Adipose tissue (tissue), 3 donors: ENCODE data around the gene PHLDB2. TPM values are rescaled to one million over a fixed set of nuclear protein-coding genes. Genes with fewer than 3 reads are reported as not detected.

Experiments used
- H3K27ac ChIP-seq: one replicate; pipeline ENCODE4 v1.5.1; 2013; ENCODE audit warnings: low read depth, low read length
- WGBS, 3 donors: extraction: QIAGEN DNeasy Blood & Tissue Kit; methylation state at CpG; one replicate each; pipeline ENCODE4 v1.1.7; 2013; 5-methylcytosine and 5-hydroxymethylcytosine counted together
- polyA plus RNA-seq, 3 donors: library from polyadenylated mRNA; stranded (reverse); fragments of 200-250 nt; gene quantifications; one replicate each; pipeline ENCODE4 v1.2.3, GENCODE V29; 2013
- donor health status: healthy with polysubstance abuse.
- donor health status: Bipolar disorder and iron deficiency.
- donor health status: healthy.

The PHLDB2 gene
- polyA plus RNA-seq, 3 donors: 7.9 to 84.1 (median 46.4) TPM

GRCh38 chr3:112001526-112001925 is 142.5 kb downstream of the PHLDB2 start:
- WGBS, 3 donors: 96 to 99% (median 98%) methylated on average over 2 of the region's 2 CpGs
- H3K27ac ChIP-seq: no peak overlapping the region

GRCh38 chr3:112002096-112002971 is 143.3 kb downstream of the PHLDB2 start:
- no peak overlapping the region for H3K27ac ChIP-seq
- WGBS, 3 donors: 68 to 77% (median 72%) methylated on average over 8 of the region's 8 CpGs

GRCh38 chr3:112003321-112004080 is 144.4 kb downstream of the PHLDB2 start:
- H3K27ac ChIP-seq: no peak overlapping the region
- 77 to 95% (median 94%) methylated on average over 4 of the region's 4 CpGs for WGBS, 3 donors

- WGBS, 3 donors: 66 to 83% (median 79%) methylated on average over 2 of the region's 2 CpGs
- H3K27ac ChIP-seq: no peak overlapping the region
Observed at GRCh38 chr3:112004187-112004586, 145.1 kb downstream of the PHLDB2 start.

GRCh38 chr3:112004669-112005068 is 145.6 kb downstream of the PHLDB2 start:
- WGBS, 3 donors: 87 to 94% (median 92%) methylated on average over 2 of the region's 2 CpGs
- H3K27ac ChIP-seq: no peak overlapping the region

- WGBS, 3 donors: 69 to 84% (median 71%) methylated on average over 4 of the region's 4 CpGs
Observed at GRCh38 chr3:112005091-112005672, 146.1 kb downstream of the PHLDB2 start.

GRCh38 chr3:112007633-112008032 is 148.6 kb downstream of the PHLDB2 start:
- 13 to 39% (median 17%) methylated on average over 1 of the region's 1 CpG for WGBS, 3 donors
- H3K27ac ChIP-seq: no peak overlapping the region

More at GRCh38 chr3:112005091-112005672, 146.1 kb downstream of the PHLDB2 start:
- no peak overlapping the region for H3K27ac ChIP-seq

- no peak overlapping the region for H3K27ac ChIP-seq
- WGBS, 3 donors: 77 to 82% (median 82%) methylated on average over 2 of the region's 2 CpGs
Observed at GRCh38 chr3:112009670-112010069, 150.6 kb downstream of the PHLDB2 start.

- 67 to 71% (median 70%) methylated on average over 3 of the region's 3 CpGs for WGBS, 3 donors
- H3K27ac ChIP-seq: no peak overlapping the region
Observed at GRCh38 chr3:112010636-112011035, 151.6 kb downstream of the PHLDB2 start.

GRCh38 chr3:112011376-112011940 is 152.4 kb downstream of the PHLDB2 start:
- 79 to 86% (median 83%) methylated on average over 6 of the region's 6 CpGs for WGBS, 3 donors
- no peak overlapping the region for H3K27ac ChIP-seq

GRCh38 chr3:112012205-112012992 is 153.3 kb downstream of the PHLDB2 start:
- no peak overlapping the region for H3K27ac ChIP-seq
- WGBS, 3 donors: 44 to 55% (median 54%) methylated on average over 6 of the region's 6 CpGs

- H3K27ac ChIP-seq: no peak overlapping the region
- WGBS, 3 donors: 34 to 44% (median 40%) methylated on average over 19 of the region's 19 CpGs
Observed at GRCh38 chr3:112013058-112013783, 154.2 kb downstream of the PHLDB2 start.

- no peak overlapping the region for H3K27ac ChIP-seq
- WGBS, 3 donors: 57 to 64% (median 57%) methylated on average over 5 of the region's 5 CpGs
Observed at GRCh38 chr3:112013784-112014143, 154.7 kb downstream of the PHLDB2 start.

- H3K27ac ChIP-seq: no peak overlapping the region
Observed at GRCh38 chr3:112017091-112017490, 158.0 kb downstream of the PHLDB2 start.

- WGBS, 3 donors: 87 to 97% (median 96%) methylated on average over 4 of the region's 4 CpGs
- H3K27ac ChIP-seq: no peak overlapping the region
Observed at GRCh38 chr3:112018712-112019111, 159.6 kb downstream of the PHLDB2 start.

- no peak overlapping the region for H3K27ac ChIP-seq
- 72 to 80% (median 77%) methylated on average over 1 of the region's 1 CpG for WGBS, 3 donors
Observed at GRCh38 chr3:112019716-112020115, 160.7 kb downstream of the PHLDB2 start.

- 78 to 89% (median 79%) methylated on average over 1 of the region's 1 CpG for WGBS, 3 donors
Observed at GRCh38 chr3:112020674-112021085, 161.6 kb downstream of the PHLDB2 start.

More at GRCh38 chr3:112020674-112021085, 161.6 kb downstream of the PHLDB2 start:
- no peak overlapping the region for H3K27ac ChIP-seq
